SK-N-SH treated with all-trans-retinoic acid at 6 μM for 48 hours (cell line): ENCODE measurements around the gene NAPSA.

Experiments used
- ATAC-seq: fragments of 200-7000 bp; cut with Tn5 transposase; 3 replicates; pipeline ENCODE4 v1.9.1; 2020; ENCODE audit warnings: mild to moderate bottlenecking, moderate library complexity
- BACH2 ChIP-seq: fragments of 250-450 bp; sonication (Bioruptor Pico); IDR thresholded peaks from 2 replicates; pipeline ENCODE4 v1.9.0; 2021; ENCODE audit warnings: mild to moderate bottlenecking, borderline replicate concordance
- CSDC2 ChIP-seq: fragments of 250-450 bp; sonication (Bioruptor Pico); IDR thresholded peaks from 2 replicates; pipeline ENCODE4 v1.5.0; 2020; ENCODE audit warnings: mild to moderate bottlenecking, moderate library complexity
- CSRNP3 ChIP-seq: fragments of 250-450 bp; sonication (Bioruptor Pico); IDR thresholded peaks from 2 replicates; pipeline ENCODE4 v1.5.1; 2021; ENCODE audit warnings: mild to moderate bottlenecking, moderate library complexity
- ESRRG ChIP-seq: fragments of 250-450 bp; sonication (Bioruptor Pico); IDR thresholded peaks from 2 replicates; pipeline ENCODE4 v1.6.1; 2021; ENCODE audit warnings: mild to moderate bottlenecking
- GLIS3 ChIP-seq: fragments of 250-450 bp; sonication (Bioruptor Pico); IDR thresholded peaks from 2 replicates; pipeline ENCODE4 v1.5.0; 2020; ENCODE audit warnings: mild to moderate bottlenecking, moderate library complexity
- OSR1 ChIP-seq: fragments of 250-450 bp; sonication (Bioruptor Pico); IDR thresholded peaks from 2 replicates; pipeline ENCODE4 v1.8.0; 2022; ENCODE audit warnings: moderate library complexity, mild to moderate bottlenecking, inconsistent platforms
- PPARA ChIP-seq: fragments of 250-450 bp; sonication (Bioruptor Pico); IDR thresholded peaks from 2 replicates; pipeline ENCODE4 v1.5.0; 2020; ENCODE audit warnings: mild to moderate bottlenecking, borderline replicate concordance
- SNAI2 ChIP-seq: fragments of 250-450 bp; sonication (Bioruptor Pico); IDR thresholded peaks from 2 replicates; pipeline ENCODE4 v1.5.0; 2020; ENCODE audit warnings: mild to moderate bottlenecking, moderate library complexity
- TCF4 ChIP-seq: fragments of 250-450 bp; sonication (Bioruptor Pico); IDR thresholded peaks from 2 replicates; pipeline ENCODE4 v1.8.0; 2021; ENCODE audit warnings: mild to moderate bottlenecking, moderate library complexity, borderline replicate concordance
- TSHZ2 ChIP-seq: fragments of 250-450 bp; sonication (Bioruptor Pico); IDR thresholded peaks from 2 replicates; pipeline ENCODE4 v1.5.0; 2020; ENCODE audit warnings: mild to moderate bottlenecking, moderate library complexity
- ZFP30 ChIP-seq: fragments of 450-650 bp; formaldehyde crosslinking; IDR thresholded peaks from 2 replicates; pipeline ENCODE4 v1.5.0; 2022; ENCODE audit warnings: mild to moderate bottlenecking, moderate library complexity
- ZNF565 ChIP-seq: fragments of 450-650 bp; formaldehyde crosslinking; conservative IDR thresholded peaks from 2 replicates; pipeline ENCODE4 v1.5.0; 2020; ENCODE audit warnings: low read depth, mild to moderate bottlenecking, moderate library complexity
- ZNF70 ChIP-seq: fragments of 450-650 bp; formaldehyde crosslinking; IDR thresholded peaks from 2 replicates; pipeline ENCODE4 v1.5.0; 2020; ENCODE audit warnings: mild to moderate bottlenecking, moderate library complexity
- ZNF8 ChIP-seq: fragments of 450-650 bp; formaldehyde crosslinking; IDR thresholded peaks from 2 replicates; pipeline ENCODE4 v1.5.0; 2020; ENCODE audit warnings: mild to moderate bottlenecking, moderate library complexity
- TF ChIP-seq, protein P1 (sequence below): fragments of 250-450 bp; sonication (Bioruptor Pico); IDR thresholded peaks from 2 replicates; pipeline ENCODE4 v1.8.0; 2021; ENCODE audit warnings: low read depth, mild to moderate bottlenecking, moderate library complexity, borderline replicate concordance
- TF ChIP-seq, protein P2 (sequence below): fragments of 250-450 bp; sonication (Bioruptor Pico); IDR thresholded peaks from 2 replicates; pipeline ENCODE4 v1.8.0; 2020; ENCODE audit warnings: mild to moderate bottlenecking, moderate library complexity, borderline replicate concordance
- TF ChIP-seq, protein P3 (sequence below): fragments of 250-450 bp; sonication (Bioruptor Pico); IDR thresholded peaks from 2 replicates; pipeline ENCODE4 v1.5.1; 2020; ENCODE audit warnings: low read depth, mild to moderate bottlenecking, moderate library complexity

NAPSA gene

DNA sequence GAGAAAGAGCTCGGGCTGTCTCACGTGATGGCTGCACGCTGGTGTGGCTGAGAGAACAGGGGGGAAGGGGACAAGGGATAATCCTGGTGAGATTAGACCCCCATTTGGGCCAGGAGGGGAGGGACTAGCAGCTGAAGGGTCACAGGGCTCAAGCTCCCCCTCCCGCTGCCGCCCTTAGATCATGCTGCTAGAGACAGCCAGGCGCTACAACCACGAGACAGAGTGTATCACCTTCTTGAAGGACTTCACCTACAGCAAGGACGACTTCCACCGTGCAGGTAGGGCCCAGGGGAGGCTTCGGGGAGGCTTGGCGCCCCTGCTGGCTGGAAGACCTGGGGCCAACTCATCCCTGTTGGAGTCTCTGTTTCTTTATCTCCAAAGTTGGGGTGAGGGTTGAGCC, 14.2 kb upstream of the NAPSA start:
- ATAC-seq, result no peak
- no peak for TF ChIP-seq PPARA (CRISPR knock-in tag)
- TF ChIP-seq GLIS3 (CRISPR knock-in tag), result no peak
- no peak for TF ChIP-seq ZNF565 (CRISPR knock-in tag)
- no peak for TF ChIP-seq OSR1 (CRISPR knock-in tag)
- TF ChIP-seq ESRRG, result no peak
- TF ChIP-seq SNAI2 (CRISPR knock-in tag), result no peak
- TF ChIP-seq, protein P1, sequence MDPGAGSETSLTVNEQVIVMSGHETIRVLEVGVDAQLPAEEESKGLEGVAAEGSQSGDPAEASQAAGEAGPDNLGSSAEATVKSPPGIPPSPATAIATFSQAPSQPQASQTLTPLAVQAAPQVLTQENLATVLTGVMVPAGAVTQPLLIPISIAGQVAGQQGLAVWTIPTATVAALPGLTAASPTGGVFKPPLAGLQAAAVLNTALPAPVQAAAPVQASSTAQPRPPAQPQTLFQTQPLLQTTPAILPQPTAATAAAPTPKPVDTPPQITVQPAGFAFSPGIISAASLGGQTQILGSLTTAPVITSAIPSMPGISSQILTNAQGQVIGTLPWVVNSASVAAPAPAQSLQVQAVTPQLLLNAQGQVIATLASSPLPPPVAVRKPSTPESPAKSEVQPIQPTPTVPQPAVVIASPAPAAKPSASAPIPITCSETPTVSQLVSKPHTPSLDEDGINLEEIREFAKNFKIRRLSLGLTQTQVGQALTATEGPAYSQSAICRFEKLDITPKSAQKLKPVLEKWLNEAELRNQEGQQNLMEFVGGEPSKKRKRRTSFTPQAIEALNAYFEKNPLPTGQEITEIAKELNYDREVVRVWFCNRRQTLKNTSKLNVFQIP (CRISPR knock-in tag), result no peak
- TF ChIP-seq, protein P2, sequence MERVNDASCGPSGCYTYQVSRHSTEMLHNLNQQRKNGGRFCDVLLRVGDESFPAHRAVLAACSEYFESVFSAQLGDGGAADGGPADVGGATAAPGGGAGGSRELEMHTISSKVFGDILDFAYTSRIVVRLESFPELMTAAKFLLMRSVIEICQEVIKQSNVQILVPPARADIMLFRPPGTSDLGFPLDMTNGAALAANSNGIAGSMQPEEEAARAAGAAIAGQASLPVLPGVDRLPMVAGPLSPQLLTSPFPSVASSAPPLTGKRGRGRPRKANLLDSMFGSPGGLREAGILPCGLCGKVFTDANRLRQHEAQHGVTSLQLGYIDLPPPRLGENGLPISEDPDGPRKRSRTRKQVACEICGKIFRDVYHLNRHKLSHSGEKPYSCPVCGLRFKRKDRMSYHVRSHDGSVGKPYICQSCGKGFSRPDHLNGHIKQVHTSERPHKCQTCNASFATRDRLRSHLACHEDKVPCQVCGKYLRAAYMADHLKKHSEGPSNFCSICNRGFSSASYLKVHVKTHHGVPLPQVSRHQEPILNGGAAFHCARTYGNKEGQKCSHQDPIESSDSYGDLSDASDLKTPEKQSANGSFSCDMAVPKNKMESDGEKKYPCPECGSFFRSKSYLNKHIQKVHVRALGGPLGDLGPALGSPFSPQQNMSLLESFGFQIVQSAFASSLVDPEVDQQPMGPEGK, result no peak
- no peak for TF ChIP-seq CSDC2 (CRISPR knock-in tag)
- TF ChIP-seq ZNF8 (CRISPR knock-in tag), result no peak
- no peak for TF ChIP-seq CSRNP3 (CRISPR knock-in tag)
- TF ChIP-seq TSHZ2 (CRISPR knock-in tag), result no peak
- TF ChIP-seq, protein P3, sequence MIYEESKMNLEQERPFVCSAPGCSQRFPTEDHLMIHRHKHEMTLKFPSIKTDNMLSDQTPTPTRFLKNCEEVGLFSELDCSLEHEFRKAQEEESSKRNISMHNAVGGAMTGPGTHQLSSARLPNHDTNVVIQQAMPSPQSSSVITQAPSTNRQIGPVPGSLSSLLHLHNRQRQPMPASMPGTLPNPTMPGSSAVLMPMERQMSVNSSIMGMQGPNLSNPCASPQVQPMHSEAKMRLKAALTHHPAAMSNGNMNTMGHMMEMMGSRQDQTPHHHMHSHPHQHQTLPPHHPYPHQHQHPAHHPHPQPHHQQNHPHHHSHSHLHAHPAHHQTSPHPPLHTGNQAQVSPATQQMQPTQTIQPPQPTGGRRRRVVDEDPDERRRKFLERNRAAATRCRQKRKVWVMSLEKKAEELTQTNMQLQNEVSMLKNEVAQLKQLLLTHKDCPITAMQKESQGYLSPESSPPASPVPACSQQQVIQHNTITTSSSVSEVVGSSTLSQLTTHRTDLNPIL (CRISPR knock-in tag), result no peak
- TF ChIP-seq, all 23 proteins: peak for 0

- TF ChIP-seq OSR1 (CRISPR knock-in tag), result no peak
- TF ChIP-seq BACH2 (CRISPR knock-in tag), result no peak
- TF ChIP-seq ZNF70, result no peak
- TF ChIP-seq TCF4, result no peak
- no peak for TF ChIP-seq CSRNP3 (CRISPR knock-in tag)
- TF ChIP-seq ZNF8 (CRISPR knock-in tag), result no peak
- no peak for TF ChIP-seq PPARA (CRISPR knock-in tag)
- no peak for TF ChIP-seq GLIS3 (CRISPR knock-in tag)
- TF ChIP-seq ZFP30 (CRISPR knock-in tag), result no peak
- no peak for TF ChIP-seq ZNF565 (CRISPR knock-in tag)
- no peak for TF ChIP-seq TSHZ2 (CRISPR knock-in tag)
- no peak for ATAC-seq
Measured at GRCh38 chr19:50378863-50379236, 13.4 kb upstream of the NAPSA start.
